ENCODE data around the gene CDKN2A. TPM values are rescaled to one million over a fixed set of nuclear protein-coding genes. Genes with fewer than 3 reads are reported as not detected.

Gene CDKN2A
- total RNA-seq, 1 donor from 2014 or later = 0.67 TPM

Other genes with a start within 250 kb of the CDKN2A start
- 21.2 TPM for gene MTAP, start 191.8 kb downstream of the CDKN2A start, total RNA-seq
- not detected for gene CDKN2B-AS1, start 399 bp upstream of the CDKN2A start, total RNA-seq
- gene CDKN2B, start 14.9 kb upstream of the CDKN2A start, total RNA-seq = 2.3 TPM

Data from Right ventricle myocardium superior (tissue), 1 donor.